GM12891 (cell line): ENCODE measurements around the gene CPOX.

Experiments used
- DNase-seq: peaks from one replicate; pipeline ENCODE4 v3.0.0; 2011; ENCODE audit warnings: low spot score; ENCODE audit not compliant: insufficient read length
- FAIRE-seq: peaks from 2 replicates; lab custom pipeline; 2011; peaks lifted over from hg19 to GRCh38; lab: Jason Lieb, UNC
- PAX5 ChIP-seq: IDR thresholded peaks from 2 replicates; pipeline ENCODE4 v1.6.1; 2011; ENCODE audit warnings: low read length, moderate library complexity, mild to moderate bottlenecking; ENCODE audit not compliant: insufficient read depth, severe bottlenecking
- POLR2A ChIP-seq: IDR thresholded peaks from 2 replicates; pipeline ENCODE4 v1.6.1; 2011; ENCODE audit warnings: low read depth, low read length, control low read depth
- POLR2AphosphoS5 ChIP-seq: IDR thresholded peaks from 2 replicates; pipeline ENCODE4 v1.6.1; 2011; ENCODE audit warnings: low read depth, low read length, control low read depth
- POU2F2 ChIP-seq: IDR thresholded peaks from 2 replicates; pipeline ENCODE4 v1.6.1; 2011; ENCODE audit warnings: low read depth, mild to moderate bottlenecking, control low read depth, low read length, moderate library complexity
- SPI1 ChIP-seq: IDR thresholded peaks from 2 replicates; pipeline ENCODE4 v1.6.1; 2011; ENCODE audit warnings: low read depth, low read length, control low read depth
- TAF1 ChIP-seq: IDR thresholded peaks from 2 replicates; pipeline ENCODE4 v1.6.1; 2011; ENCODE audit warnings: low read depth, low read length, control low read depth

CPOX gene

DNA sequence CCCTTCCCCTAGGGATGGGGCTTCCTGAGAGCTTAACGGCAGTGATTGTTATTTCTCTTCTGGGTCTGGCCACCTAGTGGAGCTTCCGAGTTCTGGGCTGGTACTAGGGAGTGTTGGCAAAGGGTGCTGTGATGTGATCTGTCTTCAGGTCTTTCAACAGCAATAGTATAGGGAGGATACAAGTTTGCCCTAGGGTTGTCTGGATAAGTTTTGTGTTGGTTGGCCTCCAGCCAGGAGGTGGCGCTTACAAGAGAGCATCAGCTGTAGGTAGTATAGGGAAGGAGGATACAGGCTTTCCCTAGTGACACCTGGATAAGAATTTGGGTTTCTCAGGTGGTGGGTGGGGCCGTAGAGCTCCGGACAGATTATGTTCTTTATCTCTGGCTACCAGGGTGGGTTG is 19.2 kb upstream of the CPOX start:
- FAIRE-seq (no peak), DNase-seq (no peak)
- no peak for TF ChIP-seq POU2F2
- no peak for TF ChIP-seq POLR2AphosphoS5
- no peak for TF ChIP-seq TAF1
- no peak for TF ChIP-seq POLR2A
- TF ChIP-seq SPI1 = no peak
- no peak for TF ChIP-seq PAX5

DNA sequence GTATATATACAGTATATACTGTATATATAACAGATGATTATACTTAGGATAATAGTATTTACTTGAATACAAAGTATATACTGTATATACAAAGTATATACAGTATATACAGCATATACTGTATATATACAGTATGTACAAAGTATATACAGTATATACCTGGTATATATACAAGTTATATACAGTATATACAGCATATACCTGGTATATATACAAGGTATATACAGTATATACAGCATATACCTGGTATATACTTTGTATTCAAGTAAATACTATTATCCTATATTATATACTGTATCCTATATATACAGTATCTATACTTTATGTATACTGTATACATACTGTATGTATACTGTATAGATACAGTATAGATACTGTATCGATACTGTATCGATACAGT is 14.6 kb upstream of the CPOX start:
- DNase-seq (no peak), FAIRE-seq (no peak)
- TF ChIP-seq TAF1 (no peak), POLR2AphosphoS5 (no peak), POLR2A (no peak)

DNA sequence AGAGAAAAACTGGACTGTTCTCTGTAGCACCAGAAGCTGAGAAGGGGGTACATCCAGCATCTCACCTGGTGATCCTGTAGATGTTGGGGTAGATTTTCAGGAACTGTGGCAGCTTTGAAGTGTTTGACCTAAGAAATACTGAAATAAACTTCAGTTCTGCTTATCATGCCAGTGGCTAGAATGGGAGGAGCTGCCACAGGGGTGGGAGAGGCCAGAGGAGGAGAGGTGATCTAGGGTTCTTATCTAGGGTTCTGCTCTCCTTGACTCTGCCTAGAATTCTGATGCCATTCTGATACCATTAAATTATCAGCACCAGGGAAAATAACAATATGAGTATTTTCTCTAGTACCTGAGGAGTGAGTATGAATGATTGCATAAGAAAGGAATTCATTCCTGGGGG is 10.2 kb upstream of the CPOX start:
- no peak for FAIRE-seq
- no peak for TF ChIP-seq POLR2A
- no peak for TF ChIP-seq POU2F2
- no peak for TF ChIP-seq PAX5
- TF ChIP-seq TAF1 = no peak
- TF ChIP-seq SPI1 = no peak
- no peak for TF ChIP-seq POLR2AphosphoS5
- no peak for DNase-seq

DNA sequence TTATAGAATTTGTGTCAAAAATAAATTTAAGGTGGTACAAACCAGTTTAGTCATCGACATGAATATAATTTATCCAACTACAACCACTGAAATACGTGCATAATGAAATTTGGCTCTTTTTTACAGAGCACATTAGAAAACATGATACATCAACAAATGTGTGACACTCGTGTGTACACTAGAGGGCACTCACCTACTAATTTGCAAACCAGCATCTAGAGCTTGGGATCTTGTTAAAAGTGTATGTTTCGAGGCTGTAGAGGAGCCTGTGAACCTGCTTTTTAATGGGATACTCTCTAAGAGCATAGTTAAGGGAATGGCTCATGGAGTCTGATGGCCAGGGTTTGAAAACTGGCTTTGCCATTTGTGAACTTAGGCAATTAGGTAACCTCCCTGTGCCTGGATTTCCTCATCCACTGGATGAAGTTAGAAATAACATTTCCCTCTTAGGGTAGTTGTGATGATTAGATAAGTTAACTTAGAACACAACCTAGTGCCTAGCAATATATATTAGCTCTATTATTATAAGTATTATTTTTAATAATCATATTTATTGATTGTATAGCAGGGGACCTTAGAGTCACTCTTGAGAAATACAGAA is 8.8 kb upstream of the CPOX start:
- DNase-seq (no peak), FAIRE-seq (peak; percentile 95)
- TF ChIP-seq POLR2A = no peak

DNA sequence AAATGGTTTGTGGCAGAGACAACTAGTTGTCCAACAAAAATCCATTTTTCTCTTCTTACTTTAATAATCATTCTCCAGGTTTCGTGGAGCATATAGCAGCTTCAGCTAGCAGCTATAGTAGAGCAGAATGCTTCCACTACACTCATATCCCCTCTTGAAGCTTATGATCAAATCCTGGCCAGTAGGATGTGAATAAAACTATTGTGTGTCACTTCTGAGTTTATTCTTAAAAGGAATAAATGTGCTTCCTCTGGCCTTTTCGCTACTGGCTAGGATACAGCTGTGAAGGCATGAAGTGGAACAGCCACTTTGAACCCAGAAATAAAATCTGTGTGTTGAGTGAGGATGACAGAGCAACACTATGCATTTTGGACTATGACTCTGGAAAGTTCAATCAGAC is 7.8 kb upstream of the CPOX start:
- TF ChIP-seq POLR2A (no peak), POLR2AphosphoS5 (no peak), SPI1 (no peak), POU2F2 (no peak), TAF1 (no peak), PAX5 (no peak)
- FAIRE-seq (peak; percentile 23), DNase-seq (no peak)

DNA sequence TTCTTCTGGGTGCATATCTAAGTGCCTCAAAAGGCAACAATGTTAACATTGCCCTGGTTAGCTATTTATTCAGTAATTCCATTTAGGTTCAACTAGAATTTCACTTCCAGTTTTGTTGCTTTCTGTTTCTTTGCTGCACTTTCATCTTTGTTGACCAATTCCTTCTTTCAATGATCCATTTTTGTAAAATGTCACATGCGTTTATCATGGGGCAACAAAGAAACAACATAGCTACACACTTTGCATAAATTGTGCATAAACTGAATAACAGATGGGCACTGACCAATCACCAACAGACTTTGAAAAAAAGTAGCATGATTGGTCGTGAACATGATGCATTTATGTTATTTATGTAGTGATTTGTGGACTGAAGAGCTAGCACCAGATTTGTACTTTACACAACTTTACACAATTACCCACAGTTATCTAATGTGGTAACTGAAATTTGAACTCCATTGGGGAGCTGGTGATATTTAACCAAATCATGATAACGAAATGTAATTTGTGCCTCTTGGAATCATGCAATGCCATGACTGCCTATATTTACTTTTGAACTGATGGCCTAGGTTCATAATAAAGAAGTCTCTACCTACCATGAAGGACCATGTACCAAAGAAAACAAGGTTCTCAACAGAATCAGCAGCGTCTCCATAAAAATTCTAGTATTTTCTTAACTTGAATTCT is 7.1 kb upstream of the CPOX start:
- TF ChIP-seq SPI1 (peak; percentile 76), PAX5 (no peak)
- DNase-seq = no peak
- peak; percentile 92 for FAIRE-seq

DNA sequence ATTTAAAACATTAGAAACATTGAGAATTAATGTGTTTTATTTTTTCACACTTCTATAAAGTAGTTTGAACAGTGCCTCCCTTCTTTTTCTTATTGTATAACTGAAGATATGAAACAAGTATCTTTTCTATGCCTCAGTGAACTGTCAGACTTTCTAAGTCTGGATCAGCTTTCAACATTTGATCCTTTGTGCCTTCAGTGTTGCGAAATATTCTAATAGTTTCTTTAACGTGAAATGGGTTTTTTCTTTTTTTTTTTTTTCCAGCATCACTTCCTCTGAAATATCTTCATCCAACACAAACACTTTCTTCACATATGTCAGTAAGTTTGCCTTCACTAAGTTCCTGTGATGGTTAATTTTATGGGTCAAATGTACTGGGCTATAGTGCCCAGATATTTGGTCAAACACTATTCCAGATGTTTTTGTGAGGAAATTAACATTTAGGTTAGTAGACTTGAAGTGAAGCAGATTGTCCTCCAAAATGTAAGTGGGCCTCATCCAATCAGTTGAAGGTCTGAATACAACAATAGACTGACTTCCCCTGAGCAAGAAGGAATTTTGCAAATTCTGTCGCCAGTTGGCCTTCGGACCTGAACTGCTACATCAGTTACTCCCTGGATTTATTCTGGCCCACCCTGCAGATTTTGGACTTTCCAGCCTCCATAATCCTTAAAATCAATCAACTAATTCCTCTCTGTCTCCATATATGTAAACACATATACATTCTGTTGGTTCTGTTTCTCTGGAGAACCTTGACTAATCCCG is 6.4 kb upstream of the CPOX start:
- FAIRE-seq = no peak
- TF ChIP-seq PAX5 (no peak), POU2F2 (no peak), POLR2A (no peak), TAF1 (no peak), SPI1 (no peak), POLR2AphosphoS5 (no peak)
- no peak for DNase-seq

- no peak for DNase-seq
- peak; percentile 75 for FAIRE-seq
- TF ChIP-seq POU2F2 (no peak), PAX5 (no peak), TAF1 (no peak), POLR2A (no peak), POLR2AphosphoS5 (no peak), SPI1 (peak; percentile 58; the same call in 1 of the 2 replicates)
Measured at GRCh38 chr3:98598492-98598891, 5.1 kb upstream of the CPOX start.

GRCh38 chr3:98596541-98597500 is 3.4 kb upstream of the CPOX start:
- TF ChIP-seq TAF1 (no peak), SPI1 (no peak), POLR2A (no peak), POU2F2 (no peak), PAX5 (no peak), POLR2AphosphoS5 (no peak)
- DNase-seq (no peak), FAIRE-seq (peak; percentile 55)
